Measurements from ENCODE around the gene QRFPR.

DNA sequence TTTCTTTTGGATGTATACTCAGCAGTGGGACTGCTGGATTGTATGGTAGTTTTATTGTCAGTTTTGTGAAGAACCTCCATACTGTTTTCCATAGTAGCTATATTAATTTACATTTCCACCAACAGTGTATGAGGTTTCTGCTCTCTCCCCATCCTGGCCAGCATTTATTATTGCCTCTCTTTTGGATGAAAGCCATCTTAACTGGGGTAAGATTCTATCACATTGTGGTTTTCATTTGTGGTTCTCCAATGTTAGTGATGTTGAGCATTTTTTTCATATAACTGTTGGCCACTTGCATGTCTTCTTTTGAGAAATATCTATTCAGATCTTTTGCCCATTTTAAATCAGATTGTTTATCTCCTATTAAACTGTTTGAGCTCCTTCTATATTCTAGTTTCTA is 27.6 kb downstream of the QRFPR start:
- TF ChIP-seq, protein P1, sequence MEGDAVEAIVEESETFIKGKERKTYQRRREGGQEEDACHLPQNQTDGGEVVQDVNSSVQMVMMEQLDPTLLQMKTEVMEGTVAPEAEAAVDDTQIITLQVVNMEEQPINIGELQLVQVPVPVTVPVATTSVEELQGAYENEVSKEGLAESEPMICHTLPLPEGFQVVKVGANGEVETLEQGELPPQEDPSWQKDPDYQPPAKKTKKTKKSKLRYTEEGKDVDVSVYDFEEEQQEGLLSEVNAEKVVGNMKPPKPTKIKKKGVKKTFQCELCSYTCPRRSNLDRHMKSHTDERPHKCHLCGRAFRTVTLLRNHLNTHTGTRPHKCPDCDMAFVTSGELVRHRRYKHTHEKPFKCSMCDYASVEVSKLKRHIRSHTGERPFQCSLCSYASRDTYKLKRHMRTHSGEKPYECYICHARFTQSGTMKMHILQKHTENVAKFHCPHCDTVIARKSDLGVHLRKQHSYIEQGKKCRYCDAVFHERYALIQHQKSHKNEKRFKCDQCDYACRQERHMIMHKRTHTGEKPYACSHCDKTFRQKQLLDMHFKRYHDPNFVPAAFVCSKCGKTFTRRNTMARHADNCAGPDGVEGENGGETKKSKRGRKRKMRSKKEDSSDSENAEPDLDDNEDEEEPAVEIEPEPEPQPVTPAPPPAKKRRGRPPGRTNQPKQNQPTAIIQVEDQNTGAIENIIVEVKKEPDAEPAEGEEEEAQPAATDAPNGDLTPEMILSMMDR (conservative IDR thresholded peaks at IDR 0.05): no peak
- no peak for TF ChIP-seq ZFX (IDR thresholded peaks at IDR 0.05)

Data from C4-2B (cell line).